HCT116 (cell line): ENCODE data around the gene FRAS1. TPM values are rescaled to one million over a fixed set of nuclear protein-coding genes. Genes with fewer than 3 reads are reported as not detected.

Experiments
- ATAC-seq: fragments of 200-7000 bp; cut with Tn5 transposase; 2 replicates; pipeline ENCODE4 v1.9.1; 2020; ENCODE audit warnings: mild to moderate bottlenecking, moderate library complexity
- BruUV-seq: library from RNA; stranded (reverse); fragments of 400-500 nt; replicated peaks from 2 replicates; lab custom pipeline; 2021; lab: Mats Ljungman, UMichigan
- CTCF ChIA-PET: fragments of 300-600 bp; sonication (Branson Sonifier 250); formaldehyde crosslinking; loops from one replicate; lab custom pipeline; 2021; ENCODE audit warnings: antibody characterized with exemption; lab: Charles Lee
- POLR2A ChIA-PET: fragments of 300-600, 350-600 bp; sonication (Branson Sonifier 250); formaldehyde crosslinking; loops from one replicate; lab custom pipeline; 2021; ENCODE audit warnings: antibody characterized with exemption; lab: Charles Lee
- RAD21 ChIA-PET, 2 experiments: fragments of 300-600 bp; sonication (Branson Sonifier 250); formaldehyde crosslinking; loops; one replicate each; lab custom pipeline; 2023; ENCODE audit warnings: low total read pairs in 2 of 2; ENCODE audit not compliant: uncharacterized antibody in 2 of 2, unreplicated experiment in 2 of 2, low non-redundant PET in 1 of 2; lab: Charles Lee
- DNase-seq: peaks from one replicate; pipeline ENCODE4 v3.0.0-alpha.2; 2010; ENCODE audit warnings: low read depth, low spot score
- H2AFZ ChIP-seq: fragments of 200-600 bp; shearing (Covaris generic), sonication (generic); 2 replicates; pipeline ENCODE4 v1.6.1; 2017; ENCODE audit warnings: low read depth, mixed run types, mixed read lengths, antibody characterized with exemption, low read length; ENCODE audit not compliant: poor library complexity, severe bottlenecking
- H3K27ac ChIP-seq: 2 replicates; pipeline ENCODE4 v1.5.1; 2012; ENCODE audit warnings: low read depth, low read length
- H3K27me3 ChIP-seq: fragments of 200-600 bp; sonication (generic); 2 replicates; pipeline ENCODE4 v1.6.1; 2016; ENCODE audit warnings: mixed run types, low read length, mixed read lengths; ENCODE audit not compliant: insufficient read depth
- H3K36me3 ChIP-seq, 2 experiments: fragments of 200-500 bp in 1 of 2; fragments of 200-600 bp in 1 of 2; sonication (Bioruptor generic) in 1 of 2; sonication (generic) in 1 of 2; 2 replicates each; pipeline versions ENCODE4 v1.5.1 to v1.6.1; 2014 to 2016; ENCODE audit warnings: low read length in 2 of 2, inconsistent platforms in 1 of 2, mixed read lengths in 1 of 2, mixed run types in 1 of 2; ENCODE audit not compliant: insufficient read depth in 2 of 2, control insufficient read depth in 1 of 2
- H3K4me1 ChIP-seq, 2 experiments: fragments of 200-600 bp in 1 of 2; sonication (generic) in 1 of 2; 2 replicates each; pipeline versions ENCODE4 v1.5.1 to v1.6.1; 2012 to 2017; ENCODE audit warnings: low read length in 2 of 2, inconsistent platforms in 1 of 2, mild to moderate bottlenecking in 1 of 2, mixed read lengths in 1 of 2, mixed run types in 1 of 2, moderate library complexity in 1 of 2; ENCODE audit not compliant: insufficient read depth in 2 of 2, control insufficient read depth in 1 of 2
- H3K4me2 ChIP-seq: fragments of 200-600 bp; sonication (generic); 2 replicates; pipeline ENCODE4 v1.6.1; 2017; ENCODE audit warnings: mixed run types, low read length, mixed read lengths
- H3K4me3 ChIP-seq, 2 experiments: fragments of 200-600 bp in 1 of 2; sonication (generic) in 1 of 2; replicated peaks in 1 of 2; 2 replicates each; pipeline ENCODE4 v1.5.1; 2011 to 2016; ENCODE audit warnings: low read length in 2 of 2, control low read depth in 1 of 2, low read depth in 1 of 2, mild to moderate bottlenecking in 1 of 2, mixed read lengths in 1 of 2, mixed run types in 1 of 2
- H3K79me2 ChIP-seq: fragments of 200-600 bp; sonication (generic); 2 replicates; pipeline ENCODE4 v1.6.1; 2017; ENCODE audit warnings: mild to moderate bottlenecking, mixed run types, low read length, moderate library complexity, mixed read lengths; ENCODE audit not compliant: insufficient read depth
- H3K9ac ChIP-seq: fragments of 200-600 bp; sonication (generic); 2 replicates; pipeline ENCODE4 v1.6.1; 2016; ENCODE audit warnings: low read length, mixed read lengths
- H3K9me2 ChIP-seq: fragments of 200-600 bp; sonication (generic), shearing (Covaris generic); 2 replicates; pipeline ENCODE4 v1.6.1; 2017; ENCODE audit warnings: mixed run types, mild to moderate bottlenecking, moderate library complexity; ENCODE audit not compliant: insufficient read depth
- H3K9me3 ChIP-seq, 2 experiments: fragments of 200-500 bp in 1 of 2; fragments of 200-600 bp in 1 of 2; sonication (Bioruptor generic) in 1 of 2; sonication (generic) in 1 of 2; 2 replicates each; pipeline ENCODE4 v1.6.1; 2014 to 2017; ENCODE audit warnings: low read length in 2 of 2, mixed read lengths in 2 of 2, inconsistent platforms in 1 of 2, low read depth in 1 of 2, mild to moderate bottlenecking in 1 of 2, mixed run types in 1 of 2, moderate library complexity in 1 of 2; ENCODE audit not compliant: control insufficient read depth in 1 of 2, insufficient read depth in 1 of 2
- H4K20me1 ChIP-seq: fragments of 200-600 bp; sonication (generic), shearing (Covaris generic); 2 replicates; pipeline ENCODE4 v1.6.1; 2017; ENCODE audit warnings: mixed run types, mild to moderate bottlenecking, moderate library complexity; ENCODE audit not compliant: insufficient read depth
- ATF3 ChIP-seq: IDR thresholded peaks from 2 replicates; pipeline ENCODE4 v1.6.1; 2012
- CEBPB ChIP-seq: IDR thresholded peaks from 2 replicates; pipeline ENCODE4 v1.6.1; 2012; ENCODE audit warnings: low read depth
- EGR1 ChIP-seq: IDR thresholded peaks from 2 replicates; pipeline ENCODE4 v1.6.1; 2012; ENCODE audit warnings: low read depth
- EZH2 ChIP-seq: fragments of 200-600 bp; sonication (generic); IDR thresholded peaks from 2 replicates; pipeline ENCODE4 v1.6.1; 2017; ENCODE audit warnings: antibody characterized with exemption, mixed run types
- EZH2phosphoT487 ChIP-seq: fragments of 200-600 bp; IDR thresholded peaks from 2 replicates; pipeline ENCODE4 v1.6.1; 2018; ENCODE audit warnings: antibody characterized with exemption, borderline replicate concordance
- JUND ChIP-seq: IDR thresholded peaks from 2 replicates; pipeline ENCODE4 v1.6.1; 2012
- SIN3A ChIP-seq: IDR thresholded peaks from 2 replicates; pipeline ENCODE4 v1.6.1; 2012; ENCODE audit warnings: low read depth
- SP1 ChIP-seq: IDR thresholded peaks from 2 replicates; pipeline ENCODE4 v1.6.1; 2012; ENCODE audit warnings: low read depth
- SRF ChIP-seq: IDR thresholded peaks from 2 replicates; pipeline ENCODE4 v1.6.1; 2012; ENCODE audit warnings: low read depth
- TCF7L2 ChIP-seq: IDR thresholded peaks from 2 replicates; pipeline ENCODE4 v1.7.0; 2011; ENCODE audit warnings: borderline replicate concordance, inconsistent platforms; ENCODE audit not compliant: insufficient read depth, insufficient read length; ENCODE audit errors: extremely low read depth
- YY1 ChIP-seq: IDR thresholded peaks from 2 replicates; pipeline ENCODE4 v1.6.1; 2011; ENCODE audit warnings: low read length, low read depth, moderate library complexity, mild to moderate bottlenecking; ENCODE audit not compliant: insufficient replicate concordance; ENCODE audit errors: extremely low read depth
- ZBTB33 ChIP-seq: IDR thresholded peaks from 2 replicates; pipeline ENCODE4 v1.6.1; 2011; ENCODE audit warnings: mild to moderate bottlenecking, low read length, moderate library complexity; ENCODE audit not compliant: insufficient replicate concordance; ENCODE audit errors: extremely low read depth
- ZNF274 ChIP-seq: fragments of 200-500 bp; sonication (Bioruptor generic); IDR thresholded peaks from 2 replicates; pipeline ENCODE4 v1.6.1; 2014; ENCODE audit warnings: mild to moderate bottlenecking, low read depth, low read length, inconsistent platforms
- intact Hi-C: fragments of 100-400 bp; cut with micrococcal nuclease; formaldehyde crosslinking; loops from 2 replicates; pipeline ENCODE4 v1.10.0; 2022
- total RNA-seq: library from RNA; stranded (reverse); gene quantifications from one replicate; pipeline ENCODE4 v1.2.1, GENCODE V29; 2021; ENCODE audit not compliant: unreplicated experiment

The FRAS1 gene
- total RNA-seq, 1 experiment from 2014 or later, result 33.5 TPM

GRCh38 chr4:78254893-78255292, 197.8 kb downstream of the FRAS1 start:
- Histone ChIP-seq H3K4me3 (no peak overlapping the region), H2AFZ (no peak overlapping the region), H4K20me1 (no peaks in the 10 kb centered on the region), H3K27me3 (no peaks in the 10 kb centered on the region), H3K36me3 (no peaks in the 10 kb centered on the region), H3K9me3 (no peaks in the 10 kb centered on the region), H3K9me2 (no peaks in the 10 kb centered on the region), H3K4me1 (no peaks in the 10 kb centered on the region), H3K9ac (no peak overlapping the region), H3K79me2 (no peaks in the 10 kb centered on the region), H3K27ac (no peak overlapping the region), H3K4me2 (no peak overlapping the region)
- TF ChIP-seq ZNF274 (no peak), ATF3 (no peak), CEBPB (no peak), SIN3A (no peak), TCF7L2 (no peak), ZBTB33 (no peak)
- intact Hi-C loops, result no loop called here
- DNase-seq, result no peak
- ChIA-PET CTCF (no interaction called here), RAD21 (no interaction called here), POLR2A (no interaction called here)
- BruUV-seq, result no TSS peak
- ATAC-seq, result no peak

GRCh38 chr4:78265006-78265405, 207.9 kb downstream of the FRAS1 start:
- Histone ChIP-seq H4K20me1 (no peaks in the 10 kb centered on the region), H3K36me3 (peaks cover 0 to 8% of the 10 kb centered on the region in 2 experiments; a peak in 1 of 4 replicates), H3K9me3 (no peaks in the 10 kb centered on the region), H3K4me1 (no peaks in the 10 kb centered on the region), H3K9me2 (no peaks in the 10 kb centered on the region), H3K9ac (no peak overlapping the region), H2AFZ (no peak overlapping the region), H3K79me2 (no peaks in the 10 kb centered on the region), H3K27me3 (no peaks in the 10 kb centered on the region), H3K4me2 (no peak overlapping the region), H3K27ac (no peak overlapping the region), H3K4me3 (no peak overlapping the region)
- intact Hi-C loops, result no loop called here
- no peak for ATAC-seq
- RAD21 ChIA-PET, result no interaction called here
- BruUV-seq, result no TSS peak
- CTCF ChIA-PET, result no interaction called here
- no peak for TF ChIP-seq ZNF274
- no peak for TF ChIP-seq EGR1
- TF ChIP-seq SRF, result no peak
- no peak for TF ChIP-seq JUND
- no peak for TF ChIP-seq EZH2phosphoT487
- TF ChIP-seq SP1, result no peak
- TF ChIP-seq YY1, result no peak
- no peak for TF ChIP-seq EZH2
- POLR2A ChIA-PET, result no interaction called here
- no peak for DNase-seq
